ENCODE measurements around the gene CEP112. TPM values are rescaled to one million over a fixed set of nuclear protein-coding genes. Genes with fewer than 3 reads are reported as not detected.

The CEP112 gene
- total and polyA plus RNA-seq, 8 donors, result 8.4 to 11.4 (median 9.8) TPM

GRCh38 chr17:65699459-65699858 lies 492.5 kb downstream of the CEP112 start:
- FAIRE-seq (no peak), DNase-seq (no peak), ATAC-seq (no peak)
- H3K9me3 ChIP-seq, result no peaks in the 10 kb centered on the region
- H3K4me3 ChIP-seq, result no peak overlapping the region
- no peak for TF ChIP-seq CTCF (IDR thresholded peaks at IDR 0.05)
- no peaks in the 10 kb centered on the region for H3K36me3 ChIP-seq
- H3K27ac ChIP-seq, result no peak overlapping the region
- intact Hi-C loops (cut with DNase I), result no loop called here
- peaks cover 0 to 6% (median 4%) of the 10 kb centered on the region in 3 donors for H3K4me1 ChIP-seq
- no peaks in the 10 kb centered on the region for H3K27me3 ChIP-seq
- 83% methylated on average over 5 of the region's 5 CpGs for WGBS, 2 donors

GRCh38 chr17:65698381-65699061 lies 493.4 kb downstream of the CEP112 start:
- H3K27ac ChIP-seq, result peak overlapping the region in 1 of 4 donors; percentile 6
- FAIRE-seq, result no peak

GRCh38 chr17:65697661-65698060 lies 494.3 kb downstream of the CEP112 start:
- peak in 1 of 4 donors; percentile 34 for ATAC-seq
- H3K36me3 ChIP-seq, result no peaks in the 10 kb centered on the region
- H3K27ac ChIP-seq, result no peak overlapping the region
- TF ChIP-seq CTCF (IDR thresholded peaks at IDR 0.05), result no peak
- intact Hi-C loops (cut with DNase I), result no loop called here
- peaks cover 0 to 6% (median 4%) of the 10 kb centered on the region in 3 donors for H3K4me1 ChIP-seq
- no peak for DNase-seq
- H3K4me3 ChIP-seq, result no peak overlapping the region
- no peaks in the 10 kb centered on the region for H3K9me3 ChIP-seq
- H3K27me3 ChIP-seq, result no peaks in the 10 kb centered on the region
- FAIRE-seq, result no peak
- WGBS, 2 donors, result 81 to 87% methylated on average over 4 of the region's 4 CpGs

More at GRCh38 chr17:65698381-65699061, 493.4 kb downstream of the CEP112 start:
- 35 to 36% methylated on average over 11 of the region's 11 CpGs for WGBS, 2 donors
- Histone ChIP-seq H3K9me3 (no peaks in the 10 kb centered on the region), H3K36me3 (no peaks in the 10 kb centered on the region), H3K4me3 (peak overlapping the region in 1 of 4 donors; percentile 0), H3K27me3 (no peaks in the 10 kb centered on the region), H3K4me1 (peaks cover 0 to 6% (median 4%) of the 10 kb centered on the region in 3 donors)
- DNase-seq (no peak), ATAC-seq (peak in 3 of 4 donors; percentile 53 to 76 (median 68))
- intact Hi-C loops (cut with DNase I), result no loop called here
- no peak for TF ChIP-seq CTCF (IDR thresholded peaks at IDR 0.05)

- 89 to 94% methylated on average over 6 of the region's 6 CpGs for WGBS, 2 donors
- intact Hi-C loops (cut with DNase I), result no loop called here
- no peaks in the 10 kb centered on the region for H3K36me3 ChIP-seq
- H3K4me1 ChIP-seq, result peaks cover 0 to 6% (median 4%) of the 10 kb centered on the region in 3 donors
- DNase-seq (no peak), ATAC-seq (no peak), FAIRE-seq (no peak)
- no peak for TF ChIP-seq CTCF (IDR thresholded peaks at IDR 0.05)
- H3K9me3 ChIP-seq, result no peaks in the 10 kb centered on the region
- H3K4me3 ChIP-seq, result no peak overlapping the region
- H3K27me3 ChIP-seq, result no peaks in the 10 kb centered on the region
- no peak overlapping the region for H3K27ac ChIP-seq
Observed at GRCh38 chr17:65696739-65697394, 495.1 kb downstream of the CEP112 start.

GRCh38 chr17:65694601-65695000 lies 497.3 kb downstream of the CEP112 start:
- H3K4me1 ChIP-seq, result peaks cover 0 to 6% (median 4%) of the 10 kb centered on the region in 3 donors
- no peaks in the 10 kb centered on the region for H3K9me3 ChIP-seq
- FAIRE-seq (no peak), DNase-seq (no peak), ATAC-seq (no peak)
- intact Hi-C loops (cut with DNase I), result no loop called here
- no peaks in the 10 kb centered on the region for H3K36me3 ChIP-seq
- no peaks in the 10 kb centered on the region for H3K27me3 ChIP-seq
- no peak overlapping the region for H3K27ac ChIP-seq
- WGBS, 2 donors, result 90 to 95% methylated on average over 3 of the region's 3 CpGs
- no peak for TF ChIP-seq CTCF (IDR thresholded peaks at IDR 0.05)
- no peak overlapping the region for H3K4me3 ChIP-seq
